Neuron (in vitro differentiated cells): ENCODE measurements around the gene LUZP2.

Experiments
- H2AFZ ChIP-seq: one replicate; pipeline ENCODE4 v1.6.1; 2013; ENCODE audit warnings: low read depth, mild to moderate bottlenecking, inconsistent platforms, low read length, moderate library complexity
- H3K27me3 ChIP-seq: one replicate; pipeline ENCODE4 v1.6.1; 2013; ENCODE audit warnings: low read length; ENCODE audit not compliant: insufficient read depth
- H3K36me3 ChIP-seq: one replicate; pipeline ENCODE4 v1.6.1; 2013; ENCODE audit warnings: low read length; ENCODE audit not compliant: insufficient read depth
- H3K4me1 ChIP-seq: one replicate; pipeline ENCODE4 v1.6.1; 2013; ENCODE audit warnings: low read length; ENCODE audit not compliant: insufficient read depth
- H3K4me3 ChIP-seq: 2 replicates; pipeline ENCODE4 v1.5.1; 2013; ENCODE audit warnings: mild to moderate bottlenecking, low read length, moderate library complexity
- H3K9me3 ChIP-seq: one replicate; pipeline ENCODE4 v1.6.1; 2013; ENCODE audit warnings: low read length

Gene LUZP2

GRCh38 chr11:24496736-24497725, at the start of gene LUZP2:
LUZP2 (plus strand) TSS chr11:24497053.
- Histone ChIP-seq H3K4me1 (peaks cover 7% of the 10 kb centered on the region), H3K36me3 (no peaks in the 10 kb centered on the region), H2AFZ (peak within 1 kb of the TSS; percentile 96), H3K4me3 (peak within 1 kb of the TSS; percentile 49), H3K27me3 (peaks cover 34% of the 10 kb centered on the region), H3K9me3 (no peaks in the 10 kb centered on the region)

GRCh38 chr11:24453129-24453718, 43.6 kb upstream of the LUZP2 start:
- Histone ChIP-seq H3K9me3 (no peaks in the 10 kb centered on the region), H3K36me3 (no peaks in the 10 kb centered on the region), H2AFZ (no peak overlapping the region), H3K4me3 (no peak overlapping the region), H3K4me1 (no peaks in the 10 kb centered on the region), H3K27me3 (no peaks in the 10 kb centered on the region)

GRCh38 chr11:24457985-24458384, 38.9 kb upstream of the LUZP2 start:
- Histone ChIP-seq H3K4me1 (no peaks in the 10 kb centered on the region), H3K27me3 (no peaks in the 10 kb centered on the region)

GRCh38 chr11:24470431-24470830, 26.4 kb upstream of the LUZP2 start:
- no peaks in the 10 kb centered on the region for H3K4me1 ChIP-seq
- no peak overlapping the region for H3K4me3 ChIP-seq
- H3K9me3 ChIP-seq = no peaks in the 10 kb centered on the region
- H2AFZ ChIP-seq = no peak overlapping the region
- no peaks in the 10 kb centered on the region for H3K27me3 ChIP-seq
- no peaks in the 10 kb centered on the region for H3K36me3 ChIP-seq

More at GRCh38 chr11:24457985-24458384, 38.9 kb upstream of the LUZP2 start:
- Histone ChIP-seq H2AFZ (no peak overlapping the region), H3K4me3 (no peak overlapping the region), H3K9me3 (no peaks in the 10 kb centered on the region), H3K36me3 (no peaks in the 10 kb centered on the region)

- Histone ChIP-seq H3K27me3 (no peaks in the 10 kb centered on the region), H2AFZ (no peak overlapping the region), H3K9me3 (no peaks in the 10 kb centered on the region), H3K4me3 (no peak overlapping the region), H3K4me1 (no peaks in the 10 kb centered on the region), H3K36me3 (no peaks in the 10 kb centered on the region)
Measured at GRCh38 chr11:24471084-24471483, 25.8 kb upstream of the LUZP2 start.

GRCh38 chr11:24478718-24479117, 18.1 kb upstream of the LUZP2 start:
- no peak overlapping the region for H3K4me3 ChIP-seq
- H3K36me3 ChIP-seq = no peaks in the 10 kb centered on the region
- no peaks in the 10 kb centered on the region for H3K4me1 ChIP-seq
- no peaks in the 10 kb centered on the region for H3K27me3 ChIP-seq
- no peaks in the 10 kb centered on the region for H3K9me3 ChIP-seq
- no peak overlapping the region for H2AFZ ChIP-seq

- Histone ChIP-seq H2AFZ (no peak overlapping the region), H3K36me3 (no peaks in the 10 kb centered on the region), H3K4me3 (no peak overlapping the region), H3K4me1 (no peaks in the 10 kb centered on the region), H3K27me3 (no peaks in the 10 kb centered on the region), H3K9me3 (no peaks in the 10 kb centered on the region)
Measured at GRCh38 chr11:24489477-24489876, 7.4 kb upstream of the LUZP2 start.

- Histone ChIP-seq H3K4me3 (peak overlapping the region; percentile 49), H3K27me3 (peaks cover 34% of the 10 kb centered on the region), H3K9me3 (no peaks in the 10 kb centered on the region), H2AFZ (peak overlapping the region; percentile 96), H3K36me3 (no peaks in the 10 kb centered on the region), H3K4me1 (peaks cover 7% of the 10 kb centered on the region)
Measured at GRCh38 chr11:24496386-24496735, 492 bp upstream of the LUZP2 start.

GRCh38 chr11:24497831-24498230, 978 bp downstream of the LUZP2 start:
- H3K4me3 ChIP-seq = no peak overlapping the region
- H3K36me3 ChIP-seq = no peaks in the 10 kb centered on the region
- H3K9me3 ChIP-seq = no peaks in the 10 kb centered on the region
- H2AFZ ChIP-seq = no peak overlapping the region
- peaks cover 7% of the 10 kb centered on the region for H3K4me1 ChIP-seq
- peaks cover 34% of the 10 kb centered on the region for H3K27me3 ChIP-seq

GRCh38 chr11:24502425-24502824, 5.6 kb downstream of the LUZP2 start:
- Histone ChIP-seq H3K4me3 (no peak overlapping the region), H3K4me1 (no peaks in the 10 kb centered on the region), H3K27me3 (peaks cover 20% of the 10 kb centered on the region), H2AFZ (no peak overlapping the region), H3K9me3 (no peaks in the 10 kb centered on the region), H3K36me3 (no peaks in the 10 kb centered on the region)

- H2AFZ ChIP-seq = no peak overlapping the region
- no peak overlapping the region for H3K4me3 ChIP-seq
- no peaks in the 10 kb centered on the region for H3K36me3 ChIP-seq
- peaks cover 7% of the 10 kb centered on the region for H3K4me1 ChIP-seq
- H3K27me3 ChIP-seq = no peaks in the 10 kb centered on the region
- H3K9me3 ChIP-seq = no peaks in the 10 kb centered on the region
Measured at GRCh38 chr11:24509114-24509513, 12.3 kb downstream of the LUZP2 start.

- H3K4me1 ChIP-seq = peaks cover 15% of the 10 kb centered on the region
- no peak overlapping the region for H3K4me3 ChIP-seq
- H3K9me3 ChIP-seq = no peaks in the 10 kb centered on the region
- H3K27me3 ChIP-seq = no peaks in the 10 kb centered on the region
- H2AFZ ChIP-seq = no peak overlapping the region
- no peaks in the 10 kb centered on the region for H3K36me3 ChIP-seq
Measured at GRCh38 chr11:24511511-24511910, 14.7 kb downstream of the LUZP2 start.

GRCh38 chr11:24513479-24514218, 16.8 kb downstream of the LUZP2 start:
- Histone ChIP-seq H3K4me1 (peaks cover 15% of the 10 kb centered on the region), H2AFZ (no peak overlapping the region), H3K4me3 (no peak overlapping the region), H3K9me3 (no peaks in the 10 kb centered on the region), H3K36me3 (no peaks in the 10 kb centered on the region), H3K27me3 (no peaks in the 10 kb centered on the region)
